Activated CD8-positive, alpha-beta memory T cell treated with anti-CD3 and anti-CD28 coated beads, Interleukin-2, amount 50 U/mL, for 4 hours (primary cell): ENCODE data around the gene NXF3.
"Not testable (repeated sequence)": the region's sequence is repeated elsewhere in the genome, so short reads cannot be mapped to it uniquely, and the experiment has no call there.

Source experiments
- DNase-seq: peaks from one replicate; pipeline ENCODE4 v3.0.0-alpha.2; 2020

Gene NXF3

GRCh38 chrX:103092942-103093341 lies at the start of gene NXF3:
TSS of gene NXF3 (minus strand) at chrX:103093143. CDS start at chrX:103093023, 120 bp downstream.
- no peak for DNase-seq

GRCh38 chrX:103136528-103136927 lies 43.6 kb upstream of the NXF3 start:
- not testable (repeated sequence) for DNase-seq

GRCh38 chrX:103124284-103124683 lies 31.3 kb upstream of the NXF3 start:
- DNase-seq: no peak

- DNase-seq: no peak
Measured at GRCh38 chrX:103120748-103121147, 27.8 kb upstream of the NXF3 start.

GRCh38 chrX:103116970-103117369 lies 24.0 kb upstream of the NXF3 start:
- DNase-seq: not testable (repeated sequence)

- DNase-seq: not testable (repeated sequence)
Measured at GRCh38 chrX:103109497-103109896, 16.6 kb upstream of the NXF3 start.

- no peak for DNase-seq
Measured at GRCh38 chrX:103107836-103108235, 14.9 kb upstream of the NXF3 start.

- not testable (repeated sequence) for DNase-seq
Measured at GRCh38 chrX:103107227-103107737, 14.3 kb upstream of the NXF3 start.

GRCh38 chrX:103104370-103104769 lies 11.4 kb upstream of the NXF3 start:
- DNase-seq: not testable (repeated sequence)

- not testable (repeated sequence) for DNase-seq
Measured at GRCh38 chrX:103103866-103104265, 10.9 kb upstream of the NXF3 start.

- DNase-seq: no peak
Measured at GRCh38 chrX:103101299-103102042, 8.5 kb upstream of the NXF3 start.

GRCh38 chrX:103100484-103100883 lies 7.5 kb upstream of the NXF3 start:
- DNase-seq: no peak

- DNase-seq: no peak
Measured at GRCh38 chrX:103099691-103100090, 6.7 kb upstream of the NXF3 start.

- DNase-seq: no peak
Measured at GRCh38 chrX:103098488-103098887, 5.5 kb upstream of the NXF3 start.

- DNase-seq: no peak
Measured at GRCh38 chrX:103081051-103081450, 11.9 kb downstream of the NXF3 start.

GRCh38 chrX:103073467-103073866 lies 19.5 kb downstream of the NXF3 start:
- no peak for DNase-seq

GRCh38 chrX:103066606-103067005 lies 26.3 kb downstream of the NXF3 start:
- no peak for DNase-seq

- no peak for DNase-seq
Measured at GRCh38 chrX:103063918-103064434, 29.0 kb downstream of the NXF3 start, which contains the start of gene BEX1. TSS of gene BEX1 (minus strand) at chrX:103064171. CDS start at chrX:103063274, 897 bp downstream.

- DNase-seq: no peak
Measured at GRCh38 chrX:103063191-103063845, 29.6 kb downstream of the NXF3 start.

GRCh38 chrX:103061486-103061885 lies 31.5 kb downstream of the NXF3 start:
- DNase-seq: no peak

- DNase-seq: no peak
Measured at GRCh38 chrX:103056902-103057301, 36.0 kb downstream of the NXF3 start.

- DNase-seq: no peak
Measured at GRCh38 chrX:103052625-103053024, 40.3 kb downstream of the NXF3 start.

GRCh38 chrX:103051260-103051789 lies 41.6 kb downstream of the NXF3 start:
- DNase-seq: no peak

- not testable (repeated sequence) for DNase-seq
Measured at GRCh38 chrX:103033371-103033770, 59.6 kb downstream of the NXF3 start.
